DND-41 (cell line): Measurements from ENCODE around the gene MTCH1.

Experiments used
- ATAC-seq: fragments of 200-7000 bp; cut with Tn5 transposase; 3 replicates; pipeline ENCODE4 v1.9.1; 2021; ENCODE audit warnings: low read depth; ENCODE audit not compliant: insufficient read depth
- DNase-seq: peaks from one replicate; pipeline ENCODE4 v3.0.0-alpha.2; 2020
- H2AFZ ChIP-seq: 2 replicates; pipeline ENCODE4 v1.6.0; 2012; ENCODE audit warnings: low read depth, low read length
- H3K27ac ChIP-seq: 2 replicates; pipeline ENCODE4 v1.5.1; 2012; ENCODE audit warnings: low read length, inconsistent platforms
- H3K27me3 ChIP-seq: fragments of 200-600 bp; sonication (generic); 2 replicates; pipeline ENCODE4 v1.6.0; 2012; ENCODE audit warnings: low read length, mild to moderate bottlenecking, inconsistent platforms; ENCODE audit not compliant: insufficient read depth, poor library complexity
- H3K36me3 ChIP-seq: 2 replicates; pipeline ENCODE4 v1.5.1; 2012; ENCODE audit warnings: low read length, inconsistent platforms; ENCODE audit not compliant: insufficient read depth
- H3K4me1 ChIP-seq: 2 replicates; pipeline ENCODE4 v1.5.1; 2012; ENCODE audit warnings: mild to moderate bottlenecking, low read length; ENCODE audit not compliant: insufficient read depth
- H3K4me2 ChIP-seq: 2 replicates; pipeline ENCODE4 v1.6.0; 2012; ENCODE audit warnings: mild to moderate bottlenecking, moderate library complexity, low read length, inconsistent platforms; ENCODE audit not compliant: insufficient read depth
- H3K4me3 ChIP-seq, 2 experiments: fragments of 200-600 bp in 1 of 2; shearing (Covaris generic) in 1 of 2; 2 replicates each; pipeline ENCODE4 v1.5.1; 2012 to 2016; ENCODE audit warnings: inconsistent platforms in 2 of 2, low read length in 2 of 2, mild to moderate bottlenecking in 2 of 2, low read depth in 1 of 2, moderate library complexity in 1 of 2
- H3K79me2 ChIP-seq: 2 replicates; pipeline ENCODE4 v1.6.0; 2012; ENCODE audit warnings: low read length, inconsistent platforms; ENCODE audit not compliant: insufficient read depth
- H3K9ac ChIP-seq: 2 replicates; pipeline ENCODE4 v1.6.0; 2012; ENCODE audit warnings: low read depth, mild to moderate bottlenecking, inconsistent platforms, low read length, moderate library complexity
- H3K9me3 ChIP-seq: 2 replicates; pipeline ENCODE4 v1.5.1; 2012; ENCODE audit warnings: low read length, moderate library complexity, mild to moderate bottlenecking, inconsistent platforms; ENCODE audit not compliant: insufficient read depth, severe bottlenecking
- H4K20me1 ChIP-seq: 2 replicates; pipeline ENCODE4 v1.6.0; 2012; ENCODE audit warnings: low read length; ENCODE audit not compliant: insufficient read depth
- CTCF ChIP-seq: IDR thresholded peaks from 2 replicates; pipeline ENCODE4 v1.5.1; 2012; ENCODE audit warnings: borderline replicate concordance, low read length, moderate library complexity, mild to moderate bottlenecking; ENCODE audit not compliant: poor library complexity, severe bottlenecking; ENCODE audit errors: extremely low read depth
- EZH2 ChIP-seq: IDR thresholded peaks from 3 replicates; pipeline ENCODE4 v1.6.1; 2012; ENCODE audit warnings: borderline replicate concordance, low read depth, mild to moderate bottlenecking, moderate library complexity, low read length, inconsistent platforms; ENCODE audit not compliant: severe bottlenecking

MTCH1 gene

GRCh38 chr6:36980129-36980528 is 5.9 kb downstream of the MTCH1 start:
- no peaks in the 10 kb centered on the region for H3K9me3 ChIP-seq
- H3K4me1 ChIP-seq, result peaks cover 33% of the 10 kb centered on the region
- H3K9ac ChIP-seq, result no peak overlapping the region
- H2AFZ ChIP-seq, result no peak overlapping the region
- peaks cover 89% of the 10 kb centered on the region for H4K20me1 ChIP-seq
- TF ChIP-seq EZH2 (no peak), CTCF (no peak)
- ATAC-seq, result no peak
- H3K4me3 ChIP-seq, result no peak overlapping the region
- DNase-seq, result no peak
- peaks cover 81% of the 10 kb centered on the region for H3K36me3 ChIP-seq
- no peak overlapping the region for H3K4me2 ChIP-seq
- H3K27me3 ChIP-seq, result no peaks in the 10 kb centered on the region
- no peak overlapping the region for H3K27ac ChIP-seq
- peaks cover 86% of the 10 kb centered on the region for H3K79me2 ChIP-seq

GRCh38 chr6:36979347-36979742 is 6.7 kb downstream of the MTCH1 start:
- TF ChIP-seq CTCF (peak; percentile 49), EZH2 (no peak)
- H3K9me3 ChIP-seq, result no peaks in the 10 kb centered on the region
- no peak overlapping the region for H3K27ac ChIP-seq
- peak; percentile 55; the same call in 1 of the 3 replicates for ATAC-seq
- DNase-seq, result peak; percentile 26
- peaks cover 26% of the 10 kb centered on the region for H3K4me1 ChIP-seq
- no peaks in the 10 kb centered on the region for H3K27me3 ChIP-seq
- H3K79me2 ChIP-seq, result peaks cover 78% of the 10 kb centered on the region
- H3K4me2 ChIP-seq, result no peak overlapping the region
- H4K20me1 ChIP-seq, result peaks cover 81% of the 10 kb centered on the region
- no peak overlapping the region for H3K4me3 ChIP-seq
- H3K9ac ChIP-seq, result no peak overlapping the region
- H3K36me3 ChIP-seq, result peaks cover 89% of the 10 kb centered on the region
- no peak overlapping the region for H2AFZ ChIP-seq

- no peak overlapping the region for H3K4me3 ChIP-seq
- peaks cover 92% of the 10 kb centered on the region for H3K36me3 ChIP-seq
- no peak overlapping the region for H3K9ac ChIP-seq
- H3K4me1 ChIP-seq, result peaks cover 20% of the 10 kb centered on the region
- no peak overlapping the region for H2AFZ ChIP-seq
- TF ChIP-seq CTCF (no peak), EZH2 (no peak)
- DNase-seq (no peak), ATAC-seq (no peak)
- peaks cover 75% of the 10 kb centered on the region for H4K20me1 ChIP-seq
- no peak overlapping the region for H3K4me2 ChIP-seq
- H3K79me2 ChIP-seq, result peaks cover 72% of the 10 kb centered on the region
- H3K27ac ChIP-seq, result no peak overlapping the region
- no peaks in the 10 kb centered on the region for H3K27me3 ChIP-seq
- no peaks in the 10 kb centered on the region for H3K9me3 ChIP-seq
Observed at GRCh38 chr6:36978421-36979346, 7.3 kb downstream of the MTCH1 start.
